Calu3 (cell line): ENCODE data around the gene BICDL2. TPM values are rescaled to one million over a fixed set of nuclear protein-coding genes. Genes with fewer than 3 reads are reported as not detected.
"Not testable (repeated sequence)": the region's sequence is repeated elsewhere in the genome, so short reads cannot be mapped to it uniquely, and the experiment has no call there.

Experiments
- BruUV-seq: library from RNA; stranded (reverse); fragments of 400-500 nt; replicated peaks from 2 replicates; lab custom pipeline; 2021; lab: Mats Ljungman, UMichigan
- CTCF ChIA-PET: fragments of 300-600 bp; sonication (Branson Sonifier 250); formaldehyde crosslinking; loops from one replicate; lab custom pipeline; 2022; ENCODE audit warnings: antibody characterized with exemption; lab: Charles Lee
- DNase-seq: peaks from one replicate; pipeline ENCODE4 v3.0.0; 2022
- H3K27ac Mint-ChIP-seq: one replicate; pipeline ENCODE4 v1.8.0; 2022; ENCODE audit warnings: mixed read lengths; ENCODE audit not compliant: unreplicated experiment
- H3K27me3 Mint-ChIP-seq: one replicate; pipeline ENCODE4 v1.8.0; 2022; ENCODE audit warnings: mixed read lengths; ENCODE audit not compliant: unreplicated experiment
- H3K36me3 Mint-ChIP-seq: one replicate; pipeline ENCODE4 v1.8.0; 2022; ENCODE audit warnings: mild to moderate bottlenecking, moderate library complexity, mixed read lengths; ENCODE audit not compliant: insufficient read depth, unreplicated experiment
- H3K4me1 Mint-ChIP-seq: one replicate; pipeline ENCODE4 v1.8.0; 2022; ENCODE audit warnings: mild to moderate bottlenecking, low read depth, mixed read lengths; ENCODE audit not compliant: unreplicated experiment
- H3K4me3 Mint-ChIP-seq: one replicate; pipeline ENCODE4 v1.8.0; 2022; ENCODE audit warnings: mild to moderate bottlenecking, low read depth, moderate library complexity, mixed read lengths; ENCODE audit not compliant: unreplicated experiment
- H3K9me3 Mint-ChIP-seq: one replicate; pipeline ENCODE4 v1.8.0; 2022; ENCODE audit warnings: low read depth, mixed read lengths; ENCODE audit not compliant: unreplicated experiment
- CTCF ChIP-seq: fragments of 200-600 bp; IDR thresholded peaks from one replicate; pipeline ENCODE4 v1.8.0; 2022; ENCODE audit warnings: antibody characterized with exemption; ENCODE audit not compliant: unreplicated experiment
- intact Hi-C: fragments of 100-400 bp; cut with micrococcal nuclease; formaldehyde crosslinking; loops from one replicate; pipeline ENCODE4 v1.10.0; 2022; ENCODE audit not compliant: unreplicated experiment
- total RNA-seq: library from RNA; stranded (reverse); gene quantifications from 2 replicates; pipeline ENCODE4 v1.2.3, GENCODE V29; 2022

Gene BICDL2
- total RNA-seq, 1 experiment from 2014 or later: 59.4 TPM

- no peak for TF ChIP-seq CTCF
- H3K36me3 Mint-ChIP-seq: no peaks in the 10 kb centered on the region
- H3K9me3 Mint-ChIP-seq: no peaks in the 10 kb centered on the region
- peaks cover 52% of the 10 kb centered on the region for H3K27me3 Mint-ChIP-seq
- no TSS peak for BruUV-seq
- H3K4me3 Mint-ChIP-seq: no peak overlapping the region
- intact Hi-C loops: no loop called here
- H3K4me1 Mint-ChIP-seq: no peaks in the 10 kb centered on the region
- no peak for DNase-seq
- CTCF ChIA-PET: no interaction called here
- H3K27ac Mint-ChIP-seq: no peak overlapping the region
Observed at GRCh38 chr16:3084491-3084890, 47.7 kb upstream of the BICDL2 start.

- DNase-seq, CTCF ChIA-PET, H3K4me3 Mint-ChIP-seq, H3K36me3 Mint-ChIP-seq, intact Hi-C loops, H3K4me1 Mint-ChIP-seq, H3K27ac Mint-ChIP-seq, BruUV-seq, H3K9me3 Mint-ChIP-seq: not testable (repeated sequence)
- H3K27me3 Mint-ChIP-seq: peaks cover 53% of the 10 kb centered on the region
Observed at GRCh38 chr16:3083408-3083807, 46.7 kb upstream of the BICDL2 start.

DNA sequence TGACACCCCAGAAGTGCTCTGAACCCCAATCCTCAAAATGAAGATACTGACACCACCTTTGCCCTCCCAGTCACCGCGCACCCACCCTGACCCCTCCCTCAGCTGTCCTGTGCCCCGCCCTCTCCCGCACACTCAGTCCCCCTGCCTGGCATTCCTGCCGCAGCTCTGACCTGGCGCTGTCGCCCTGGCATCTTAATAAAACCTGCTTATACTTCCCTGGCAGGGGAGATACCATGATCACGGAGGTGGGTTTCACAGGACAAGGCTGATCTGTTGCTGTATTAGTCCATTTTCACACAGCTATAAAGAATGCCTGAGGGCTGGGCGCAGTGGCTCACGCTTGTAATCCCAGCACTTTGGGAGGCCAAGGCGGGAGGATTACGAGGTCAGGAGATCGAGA lies 45.2 kb upstream of the BICDL2 start:
- BruUV-seq, H3K27ac Mint-ChIP-seq, DNase-seq, H3K36me3 Mint-ChIP-seq, CTCF ChIA-PET, intact Hi-C loops, H3K4me3 Mint-ChIP-seq, H3K4me1 Mint-ChIP-seq, H3K9me3 Mint-ChIP-seq: not testable (repeated sequence)
- H3K27me3 Mint-ChIP-seq: peaks cover 40% of the 10 kb centered on the region

DNA sequence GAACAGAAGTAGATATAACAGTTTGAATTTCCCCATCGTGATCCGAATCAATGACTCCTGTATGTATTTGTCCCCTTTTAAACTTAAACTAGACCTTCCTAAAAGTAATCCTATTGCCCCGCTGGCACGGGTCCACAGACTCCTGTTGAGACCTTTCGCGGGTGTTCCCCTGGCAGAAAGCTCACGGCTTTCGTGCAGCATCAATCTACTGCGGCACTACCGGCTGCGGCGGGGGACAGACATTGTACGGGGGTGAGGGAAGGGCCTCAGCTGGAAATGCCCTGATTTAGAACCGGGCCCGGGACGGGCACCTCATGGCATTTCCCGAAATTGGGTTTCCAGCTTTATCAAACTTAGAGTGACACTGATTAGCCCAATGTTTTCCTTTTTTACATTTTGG lies 43.3 kb upstream of the BICDL2 start:
- no peak overlapping the region for H3K4me3 Mint-ChIP-seq
- CTCF ChIA-PET: interaction anchor here (0.6 kb wide), 1 partner anchor 676 kb away, joined by 4 read pairs; no protein-coding TSS in a partner anchor
- no peak for TF ChIP-seq CTCF
- no peaks in the 10 kb centered on the region for H3K9me3 Mint-ChIP-seq
- H3K27ac Mint-ChIP-seq: no peak overlapping the region
- peaks cover 9% of the 10 kb centered on the region for H3K4me1 Mint-ChIP-seq
- DNase-seq: no peak
- BruUV-seq: no TSS peak
- H3K36me3 Mint-ChIP-seq: no peaks in the 10 kb centered on the region
- intact Hi-C loops: no loop called here
- H3K27me3 Mint-ChIP-seq: peaks cover 42% of the 10 kb centered on the region

DNA sequence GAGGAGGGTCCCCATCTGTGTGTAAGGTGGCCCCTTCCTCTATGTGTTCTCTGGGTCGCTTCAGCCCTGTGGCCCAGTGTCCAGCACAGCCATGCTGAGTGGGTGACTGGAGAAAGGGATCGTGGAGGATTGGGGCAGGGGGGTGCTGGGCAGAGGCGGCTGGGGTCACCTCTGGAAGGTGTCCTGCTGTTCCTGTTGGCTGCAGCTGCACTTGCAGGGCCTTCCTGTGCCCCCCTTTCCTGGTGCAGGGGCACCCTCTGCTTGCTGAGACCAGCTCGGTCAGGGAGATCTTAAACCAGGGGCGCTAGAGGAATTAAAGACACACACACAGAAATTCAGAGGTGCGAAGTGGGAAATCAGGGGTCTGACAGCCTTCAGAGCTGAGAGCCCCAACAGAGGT lies 39.8 kb upstream of the BICDL2 start:
- CTCF ChIA-PET: interaction anchor here (1.2 to 1.5 kb wide), 2 partner anchors 17 to 53 kb away, joined by 3 to 4 read pairs; no protein-coding TSS in a partner anchor

DNA sequence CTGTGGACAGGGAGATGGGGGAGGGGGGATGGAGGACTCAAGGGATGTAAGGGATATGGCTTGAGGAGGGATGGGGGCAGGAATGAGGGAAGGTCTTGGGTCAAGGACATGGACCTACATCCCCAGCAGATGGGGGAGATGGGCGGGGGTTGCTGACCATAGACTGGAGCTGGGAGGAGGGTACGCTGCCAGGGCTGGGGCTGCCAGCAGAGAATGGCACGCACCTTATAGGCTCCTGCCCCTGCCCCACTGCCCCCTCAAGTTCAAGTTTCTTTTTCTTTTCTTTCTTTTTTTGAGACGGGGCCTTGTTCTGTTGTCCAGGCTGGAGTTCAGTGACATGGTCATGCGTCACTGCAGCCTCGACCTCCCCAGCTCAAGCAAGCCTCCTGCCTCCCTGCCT lies 39.2 kb upstream of the BICDL2 start:
- H3K4me3 Mint-ChIP-seq, H3K9me3 Mint-ChIP-seq, DNase-seq, H3K36me3 Mint-ChIP-seq, H3K27ac Mint-ChIP-seq, H3K4me1 Mint-ChIP-seq, BruUV-seq, intact Hi-C loops: not testable (repeated sequence)
- peaks cover 63% of the 10 kb centered on the region for H3K27me3 Mint-ChIP-seq
- CTCF ChIA-PET: interaction anchor here (1.2 to 1.6 kb wide), 3 partner anchors 11 to 54 kb away, joined by 3 to 4 read pairs (median 4); no protein-coding TSS in a partner anchor

More for the DNA sequence above, 39.8 kb upstream of the BICDL2 start:
- Mint-ChIP-seq H3K27me3 (peaks cover 63% of the 10 kb centered on the region), H3K4me1 (peaks cover 9% of the 10 kb centered on the region), H3K9me3 (no peaks in the 10 kb centered on the region), H3K27ac (no peak overlapping the region), H3K4me3 (no peak overlapping the region), H3K36me3 (peaks cover 5% of the 10 kb centered on the region)
- no TSS peak for BruUV-seq
- TF ChIP-seq CTCF: no peak
- no peak for DNase-seq
- intact Hi-C loops: no loop called here
